Measurements from ENCODE around the gene EPM2A. TPM values are rescaled to one million over a fixed set of nuclear protein-coding genes. Genes with fewer than 3 reads are reported as not detected.

The EPM2A gene
- total and polyA plus RNA-seq, 2 donors: 9.3 to 10.0 TPM

- DNase-seq (ENCODE audit: low read depth in 6 of 9, low spot score in 9 of 9): no peak
- Histone ChIP-seq H3K36me3 (ENCODE audit: control insufficient read depth in 2 of 2, insufficient read depth in 2 of 2, low read length in 1 of 2) (no peaks in the 10 kb centered on the region), H3K27ac (ENCODE audit: low read depth in 1 of 2, low read length in 1 of 2) (peak overlapping the region in 1 of 2 donors; percentile 98), H3K4me1 (ENCODE audit: control insufficient read depth in 2 of 2, insufficient read depth in 2 of 2, low read length in 2 of 2) (peaks cover 0 to 4% of the 10 kb centered on the region in 2 donors), H3K27me3 (ENCODE audit: control insufficient read depth in 2 of 2, insufficient read depth in 1 of 2, low read length in 1 of 2) (no peaks in the 10 kb centered on the region), H3K4me3 (ENCODE audit: low read length in 2 of 2) (no peak overlapping the region), H3K9me3 (ENCODE audit: control insufficient read depth in 2 of 2, insufficient read depth in 1 of 2, low read length in 1 of 2) (no peaks in the 10 kb centered on the region)
- WGBS: 65% methylated on average over 7 of the region's 7 CpGs
Observed at GRCh38 chr6:145736661-145737144, 1.4 kb upstream of the EPM2A start.

DNA sequence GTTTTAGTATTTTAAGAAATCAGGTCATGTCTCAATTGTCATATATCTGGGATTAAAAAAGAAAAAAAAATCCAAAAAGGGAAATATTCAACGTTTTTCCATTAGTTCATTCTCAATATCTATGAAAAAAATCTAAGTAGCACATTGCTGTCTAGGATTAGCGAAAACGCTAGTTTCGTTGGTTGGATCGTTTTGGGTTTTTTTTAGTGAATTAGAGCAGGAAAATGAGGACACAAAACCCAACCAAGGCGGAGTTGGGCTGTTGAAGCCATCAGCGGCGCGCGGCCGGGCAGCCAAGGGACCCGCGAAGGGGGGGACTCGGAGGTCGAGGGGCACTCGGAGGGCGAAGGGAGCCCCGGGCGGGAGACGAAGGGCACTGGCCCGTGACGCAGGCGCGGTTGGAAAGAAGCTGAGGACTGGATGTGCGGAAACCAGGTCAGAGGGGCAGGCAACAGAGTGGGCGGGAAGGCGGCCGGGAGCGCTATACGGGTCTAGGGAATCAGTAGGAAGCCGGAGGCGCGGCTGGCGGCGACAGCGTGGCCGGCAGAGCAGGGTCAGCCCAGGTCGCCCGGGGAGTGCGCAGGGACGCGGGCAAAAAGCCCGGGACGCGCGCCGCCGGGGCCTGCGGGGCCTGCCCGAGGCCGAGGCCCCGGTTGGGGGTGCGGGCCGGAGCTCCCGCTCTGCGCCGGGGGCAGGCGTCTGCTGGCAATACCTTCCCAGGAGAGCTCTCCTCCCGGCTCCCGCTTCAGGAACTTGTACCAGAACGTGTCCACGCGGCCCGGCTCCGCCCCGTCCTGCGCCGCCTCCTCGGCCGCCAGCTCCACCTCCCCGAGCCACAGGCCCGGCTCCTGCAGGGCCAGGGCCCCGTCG is 599 bp downstream of the EPM2A start:
- H3K27me3 ChIP-seq (ENCODE audit: control insufficient read depth in 2 of 2, insufficient read depth in 1 of 2, low read length in 1 of 2): no peaks in the 10 kb centered on the region
- H3K4me1 ChIP-seq (ENCODE audit: control insufficient read depth in 2 of 2, insufficient read depth in 2 of 2, low read length in 2 of 2): peaks cover 0 to 4% of the 10 kb centered on the region in 2 donors
- WGBS: under 1% methylated on average over 74 of the region's 74 CpGs
- peak; percentile 38 to 85 (median 70) for DNase-seq (ENCODE audit: low read depth in 6 of 9, low spot score in 9 of 9)
- H3K9me3 ChIP-seq (ENCODE audit: control insufficient read depth in 2 of 2, insufficient read depth in 1 of 2, low read length in 1 of 2): no peaks in the 10 kb centered on the region
- H3K36me3 ChIP-seq (ENCODE audit: control insufficient read depth in 2 of 2, insufficient read depth in 2 of 2, low read length in 1 of 2): no peaks in the 10 kb centered on the region
- H3K27ac ChIP-seq (ENCODE audit: low read depth in 1 of 2, low read length in 1 of 2): peak overlapping the region; percentile 79 to 100
- peak overlapping the region; percentile 64 to 66 for H3K4me3 ChIP-seq (ENCODE audit: low read length in 2 of 2)

DNA sequence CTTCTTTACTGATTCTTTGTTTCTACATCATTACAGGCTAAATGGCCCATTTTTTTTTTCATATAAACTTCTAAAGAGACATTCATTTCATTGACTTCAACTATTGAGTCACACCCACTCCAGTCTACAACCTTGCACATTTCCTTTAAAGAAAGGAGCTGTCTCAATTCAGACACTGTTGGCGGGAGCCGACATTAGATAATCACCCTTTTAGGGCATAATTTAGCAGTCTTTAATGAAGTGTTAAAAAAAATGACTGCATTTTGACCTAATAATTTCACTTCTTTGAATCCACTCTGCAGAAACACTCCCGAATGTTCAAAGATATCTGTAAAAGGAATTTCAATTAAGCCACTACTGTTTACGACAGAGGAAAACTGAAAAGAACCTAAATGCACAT is 1.5 kb downstream of the EPM2A start:
- WGBS: 69% methylated on average over 4 of the region's 4 CpGs
- Histone ChIP-seq H3K4me1 (ENCODE audit: control insufficient read depth in 2 of 2, insufficient read depth in 2 of 2, low read length in 2 of 2) (peaks cover 0 to 4% of the 10 kb centered on the region in 2 donors), H3K27me3 (ENCODE audit: control insufficient read depth in 2 of 2, insufficient read depth in 1 of 2, low read length in 1 of 2) (no peaks in the 10 kb centered on the region), H3K27ac (ENCODE audit: low read depth in 1 of 2, low read length in 1 of 2) (peak overlapping the region in 1 of 2 donors; percentile 13), H3K9me3 (ENCODE audit: control insufficient read depth in 2 of 2, insufficient read depth in 1 of 2, low read length in 1 of 2) (peaks cover 0 to 7% of the 10 kb centered on the region in 2 donors), H3K36me3 (ENCODE audit: control insufficient read depth in 2 of 2, insufficient read depth in 2 of 2, low read length in 1 of 2) (peaks cover 0 to 5% of the 10 kb centered on the region in 2 donors), H3K4me3 (ENCODE audit: low read length in 2 of 2) (no peak overlapping the region)
- peak in 4 of 9 donors; percentile 4 to 43 (median 12) for DNase-seq (ENCODE audit: low read depth in 6 of 9, low spot score in 9 of 9)

DNA sequence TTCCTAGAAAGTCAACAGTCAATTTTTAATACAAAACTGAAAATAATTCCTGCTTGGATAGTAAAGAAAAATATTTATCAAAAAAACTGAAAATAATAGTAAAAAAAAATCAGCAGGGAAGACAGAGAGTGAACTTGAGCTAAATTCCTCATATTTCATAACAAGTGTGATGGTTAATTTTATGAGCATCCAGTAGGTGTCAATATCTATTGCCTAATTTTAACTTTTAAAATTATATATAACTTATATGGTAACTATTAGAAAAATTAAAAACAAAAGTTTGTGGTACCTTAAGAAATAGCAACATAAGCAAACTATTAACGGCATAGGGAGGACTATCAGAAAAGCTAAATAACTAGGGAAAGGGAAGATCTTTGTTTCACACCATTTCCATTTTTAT is 2.1 kb downstream of the EPM2A start:
- no peak for DNase-seq (ENCODE audit: low read depth in 6 of 9, low spot score in 9 of 9)
- Histone ChIP-seq H3K27me3 (ENCODE audit: control insufficient read depth in 2 of 2, insufficient read depth in 1 of 2, low read length in 1 of 2) (no peaks in the 10 kb centered on the region), H3K36me3 (ENCODE audit: control insufficient read depth in 2 of 2, insufficient read depth in 2 of 2, low read length in 1 of 2) (peaks cover 0 to 7% of the 10 kb centered on the region in 2 donors), H3K4me1 (ENCODE audit: control insufficient read depth in 2 of 2, insufficient read depth in 2 of 2, low read length in 2 of 2) (peaks cover 0 to 4% of the 10 kb centered on the region in 2 donors), H3K27ac (ENCODE audit: low read depth in 1 of 2, low read length in 1 of 2) (no peak overlapping the region), H3K9me3 (ENCODE audit: control insufficient read depth in 2 of 2, insufficient read depth in 1 of 2, low read length in 1 of 2) (peaks cover 0 to 9% of the 10 kb centered on the region in 2 donors), H3K4me3 (ENCODE audit: low read length in 2 of 2) (no peak overlapping the region)
- 97% methylated on average over 1 of the region's 1 CpG for WGBS

DNA sequence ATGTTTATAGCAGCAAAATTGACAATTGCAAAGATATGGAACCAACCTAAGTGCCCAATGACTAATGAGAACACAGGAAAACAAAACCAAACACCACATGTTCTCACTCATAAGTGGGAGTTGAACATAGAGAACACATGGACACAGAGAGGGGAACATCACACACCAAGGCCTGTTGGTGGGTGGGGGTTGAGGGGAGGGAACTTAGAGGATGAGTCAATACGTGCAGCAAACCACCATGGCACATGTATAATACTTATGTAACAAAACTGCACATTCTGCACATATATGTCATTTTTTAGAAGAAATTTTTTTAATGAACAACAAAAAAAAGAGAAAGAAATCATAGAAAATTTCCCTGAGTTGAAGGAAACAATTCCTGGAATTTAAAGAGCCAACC is 3.9 kb downstream of the EPM2A start:
- no peaks in the 10 kb centered on the region for H3K27me3 ChIP-seq (ENCODE audit: control insufficient read depth in 2 of 2, insufficient read depth in 1 of 2, low read length in 1 of 2)
- WGBS: 94% methylated on average over 1 of the region's 1 CpG
- H3K4me1 ChIP-seq (ENCODE audit: control insufficient read depth in 2 of 2, insufficient read depth in 2 of 2, low read length in 2 of 2): no peaks in the 10 kb centered on the region
- H3K4me3 ChIP-seq (ENCODE audit: low read length in 2 of 2): no peak overlapping the region
- no peak for DNase-seq (ENCODE audit: low read depth in 6 of 9, low spot score in 9 of 9)
- H3K27ac ChIP-seq (ENCODE audit: low read depth in 1 of 2, low read length in 1 of 2): no peak overlapping the region
- H3K9me3 ChIP-seq (ENCODE audit: control insufficient read depth in 2 of 2, insufficient read depth in 1 of 2, low read length in 1 of 2): peaks cover 0 to 9% of the 10 kb centered on the region in 2 donors
- H3K36me3 ChIP-seq (ENCODE audit: control insufficient read depth in 2 of 2, insufficient read depth in 2 of 2, low read length in 1 of 2): peaks cover 0 to 7% of the 10 kb centered on the region in 2 donors

DNA sequence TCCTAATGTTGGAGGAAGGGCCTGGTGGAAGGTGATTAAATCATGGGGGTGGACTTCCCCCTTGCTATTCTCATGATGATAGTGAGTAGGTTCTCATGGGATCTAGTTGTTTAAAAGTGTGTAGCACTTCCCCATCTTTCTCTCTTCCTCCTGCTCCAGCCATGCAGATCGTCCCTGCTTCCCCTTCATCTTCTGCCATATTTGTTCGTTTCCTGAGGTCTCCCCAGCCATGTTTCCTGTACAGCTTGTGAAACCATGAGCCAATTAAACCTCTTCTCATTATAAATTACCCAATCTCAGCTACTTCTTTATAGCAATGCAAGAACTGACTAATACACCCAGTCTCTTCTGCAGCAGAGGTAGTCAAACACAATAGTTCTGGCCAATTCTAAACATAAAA is 5.4 kb downstream of the EPM2A start:
- 98% methylated on average over 2 of the region's 2 CpGs for WGBS
- no peak for DNase-seq (ENCODE audit: low read depth in 6 of 9, low spot score in 9 of 9)

GRCh38 chr6:145728444-145729385 is 6.6 kb downstream of the EPM2A start:
- no peaks in the 10 kb centered on the region for H3K4me1 ChIP-seq (ENCODE audit: control insufficient read depth in 2 of 2, insufficient read depth in 2 of 2, low read length in 2 of 2)
- no peaks in the 10 kb centered on the region for H3K27me3 ChIP-seq (ENCODE audit: control insufficient read depth in 2 of 2, insufficient read depth in 1 of 2, low read length in 1 of 2)
- no peak overlapping the region for H3K27ac ChIP-seq (ENCODE audit: low read depth in 1 of 2, low read length in 1 of 2)
- H3K9me3 ChIP-seq (ENCODE audit: control insufficient read depth in 2 of 2, insufficient read depth in 1 of 2, low read length in 1 of 2): peaks cover 0 to 9% of the 10 kb centered on the region in 2 donors
- no peak for DNase-seq (ENCODE audit: low read depth in 6 of 9, low spot score in 9 of 9)
- H3K36me3 ChIP-seq (ENCODE audit: control insufficient read depth in 2 of 2, insufficient read depth in 2 of 2, low read length in 1 of 2): peaks cover 0 to 7% of the 10 kb centered on the region in 2 donors
- no peak overlapping the region for H3K4me3 ChIP-seq (ENCODE audit: low read length in 2 of 2)
- 96% methylated on average over 1 of the region's 1 CpG for WGBS

More for the DNA sequence above, 5.4 kb downstream of the EPM2A start:
- Histone ChIP-seq H3K36me3 (ENCODE audit: control insufficient read depth in 2 of 2, insufficient read depth in 2 of 2, low read length in 1 of 2) (peaks cover 0 to 7% of the 10 kb centered on the region in 2 donors), H3K27me3 (ENCODE audit: control insufficient read depth in 2 of 2, insufficient read depth in 1 of 2, low read length in 1 of 2) (no peaks in the 10 kb centered on the region), H3K9me3 (ENCODE audit: control insufficient read depth in 2 of 2, insufficient read depth in 1 of 2, low read length in 1 of 2) (peaks cover 0 to 9% of the 10 kb centered on the region in 2 donors), H3K4me3 (ENCODE audit: low read length in 2 of 2) (no peak overlapping the region), H3K4me1 (ENCODE audit: control insufficient read depth in 2 of 2, insufficient read depth in 2 of 2, low read length in 2 of 2) (no peaks in the 10 kb centered on the region), H3K27ac (ENCODE audit: low read depth in 1 of 2, low read length in 1 of 2) (no peak overlapping the region)

GRCh38 chr6:145727817-145728388 is 7.4 kb downstream of the EPM2A start:
- Histone ChIP-seq H3K36me3 (ENCODE audit: control insufficient read depth in 2 of 2, insufficient read depth in 2 of 2, low read length in 1 of 2) (peaks cover 0 to 7% of the 10 kb centered on the region in 2 donors), H3K4me1 (ENCODE audit: control insufficient read depth in 2 of 2, insufficient read depth in 2 of 2, low read length in 2 of 2) (no peaks in the 10 kb centered on the region), H3K9me3 (ENCODE audit: control insufficient read depth in 2 of 2, insufficient read depth in 1 of 2, low read length in 1 of 2) (peaks cover 0 to 9% of the 10 kb centered on the region in 2 donors), H3K27ac (ENCODE audit: low read depth in 1 of 2, low read length in 1 of 2) (no peak overlapping the region), H3K4me3 (ENCODE audit: low read length in 2 of 2) (no peak overlapping the region), H3K27me3 (ENCODE audit: control insufficient read depth in 2 of 2, insufficient read depth in 1 of 2, low read length in 1 of 2) (no peaks in the 10 kb centered on the region)
- WGBS: 89% methylated on average over 5 of the region's 5 CpGs
- no peak for DNase-seq (ENCODE audit: low read depth in 6 of 9, low spot score in 9 of 9)

Measured in thymus (tissue), 11 donors.